Effector CD8-positive, alpha-beta T cell (primary cell): ENCODE data around the gene FCGR3A.

Experiments
- DNase-seq: peaks from one replicate; lab custom pipeline; 2025; lab: John Stamatoyannopoulos, UW

Gene FCGR3A

GRCh38 chr1:161502641-161503393 is 46.8 kb downstream of the FCGR3A start:
- DNase-seq, result no peak

- no peak for DNase-seq
These were observed 47.4 kb downstream of the FCGR3A start for GRCh38 chr1:161502181-161502580.

- DNase-seq, result no peak
These were observed 48.4 kb downstream of the FCGR3A start for GRCh38 chr1:161501234-161501633.

- no peak for DNase-seq
These were observed 50.2 kb downstream of the FCGR3A start for GRCh38 chr1:161499099-161500039.

GRCh38 chr1:161498646-161499045 is 51.0 kb downstream of the FCGR3A start:
- no peak for DNase-seq

GRCh38 chr1:161497961-161498360 is 51.7 kb downstream of the FCGR3A start:
- DNase-seq, result no peak

GRCh38 chr1:161495490-161495889 is 54.1 kb downstream of the FCGR3A start:
- no peak for DNase-seq

GRCh38 chr1:161494091-161494735 is 55.4 kb downstream of the FCGR3A start:
- no peak for DNase-seq

- no peak for DNase-seq
These were observed 56.8 kb downstream of the FCGR3A start for GRCh38 chr1:161492827-161493226.
